HEK293T (cell line): ENCODE data around the gene SHISAL1.

Experiments used
- BHLHE40 ChIP-seq: fragments of 450-650 bp; IDR thresholded peaks from 2 replicates; pipeline ENCODE4 v1.6.1; 2016; ENCODE audit warnings: mild to moderate bottlenecking, moderate library complexity, borderline replicate concordance
- ELF4 ChIP-seq: fragments of 450-650 bp; IDR thresholded peaks from 2 replicates; pipeline ENCODE4 v1.6.1; 2017; ENCODE audit warnings: antibody characterized with exemption
- SP1 ChIP-seq: fragments of 450-650 bp; IDR thresholded peaks from 2 replicates; pipeline ENCODE4 v1.6.1; 2017
- TARDBP ChIP-seq: fragments of 450-650 bp; IDR thresholded peaks from 2 replicates; pipeline ENCODE4 v1.6.1; 2016
- ZNF384 ChIP-seq: fragments of 450-650 bp; IDR thresholded peaks from 2 replicates; pipeline ENCODE4 v1.6.1; 2016

DNA sequence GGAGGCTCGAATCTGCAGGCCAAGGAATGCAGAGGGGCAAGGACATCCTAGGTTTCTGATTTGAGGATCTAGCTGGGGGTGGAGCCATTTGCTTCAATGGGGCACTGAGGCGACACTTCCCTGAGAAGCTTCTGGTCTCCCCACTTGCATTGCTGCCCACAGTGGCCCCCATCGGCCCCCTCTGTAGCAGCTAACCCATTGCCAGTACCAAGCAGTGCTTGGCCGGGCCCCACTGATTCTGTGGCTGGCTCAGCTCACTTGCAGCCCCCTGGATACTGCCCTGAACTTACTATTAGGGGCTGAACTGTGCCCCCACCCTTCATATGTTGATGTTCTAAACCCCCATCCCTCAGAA, 42.9 kb upstream of the SHISAL1 start:
- TF ChIP-seq BHLHE40 (no peak), TARDBP (no peak), ELF4 (no peak), ZNF384 (no peak), SP1 (no peak)
